NOMO-1 (cell line): Measurements from ENCODE around the gene CACNB2.
"Not testable (repeated sequence)": the region's sequence is repeated elsewhere in the genome, so short reads cannot be mapped to it uniquely, and the experiment has no call there.

Experiments used
- DNase-seq, 2 experiments: peaks; one replicate each; lab custom pipeline; 2025; ENCODE audit not compliant: unreplicated experiment in 2 of 2; lab: John Stamatoyannopoulos, UW

CACNB2 gene

DNA sequence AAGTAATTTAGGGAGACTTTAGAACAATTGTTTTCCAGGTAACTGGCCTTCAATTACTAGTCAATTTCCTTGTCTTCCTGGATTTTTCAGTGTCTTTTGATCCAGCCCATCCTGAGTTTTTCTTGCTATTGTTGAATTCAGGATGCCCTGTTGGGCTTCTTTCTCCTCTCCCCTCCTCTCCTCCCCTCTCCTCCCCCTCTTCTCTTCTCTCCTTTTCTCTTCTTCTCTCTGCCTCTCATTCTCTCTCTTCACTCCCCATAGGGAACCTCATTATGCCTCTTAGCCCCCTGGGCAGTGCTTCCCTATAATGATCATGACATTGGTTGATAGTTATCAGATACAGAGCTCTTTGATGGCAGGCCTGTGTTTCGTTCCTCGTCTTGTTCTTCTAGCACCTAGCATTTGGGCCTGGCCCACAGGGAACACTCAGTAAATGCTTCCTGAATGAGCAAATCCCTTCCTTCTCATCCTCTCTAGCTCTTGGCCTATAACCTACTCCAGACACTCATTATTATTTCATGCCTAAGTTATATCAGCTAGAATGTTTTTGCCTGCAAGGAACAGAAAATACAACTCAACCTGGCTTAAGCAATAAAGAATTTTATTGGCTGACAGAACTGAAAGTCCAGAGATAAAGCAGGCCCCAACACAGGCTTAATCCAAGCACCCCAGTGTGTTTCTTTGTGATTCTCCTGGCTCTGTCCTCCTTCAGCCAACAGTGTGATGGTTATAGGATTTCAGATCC is 56.8 kb downstream of the CACNB2 start:
- no peak for DNase-seq

DNA sequence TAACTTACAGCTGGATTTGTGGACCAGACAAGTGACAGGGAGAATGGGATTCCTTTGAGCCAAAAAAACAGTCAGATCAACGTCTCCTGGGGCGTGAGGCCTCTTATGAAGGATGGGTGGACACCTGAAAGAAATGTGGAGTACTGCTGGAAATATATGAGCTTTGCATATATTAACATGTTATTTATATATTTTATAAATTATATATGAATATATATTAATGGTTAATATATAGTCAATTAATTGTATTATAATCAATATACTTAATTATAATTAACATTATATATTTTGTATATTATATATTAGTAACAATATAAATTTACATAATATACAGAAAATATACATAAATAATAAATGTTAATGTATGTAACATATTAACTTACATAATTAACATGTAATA is 57.5 kb downstream of the CACNB2 start:
- no peak for DNase-seq

DNA sequence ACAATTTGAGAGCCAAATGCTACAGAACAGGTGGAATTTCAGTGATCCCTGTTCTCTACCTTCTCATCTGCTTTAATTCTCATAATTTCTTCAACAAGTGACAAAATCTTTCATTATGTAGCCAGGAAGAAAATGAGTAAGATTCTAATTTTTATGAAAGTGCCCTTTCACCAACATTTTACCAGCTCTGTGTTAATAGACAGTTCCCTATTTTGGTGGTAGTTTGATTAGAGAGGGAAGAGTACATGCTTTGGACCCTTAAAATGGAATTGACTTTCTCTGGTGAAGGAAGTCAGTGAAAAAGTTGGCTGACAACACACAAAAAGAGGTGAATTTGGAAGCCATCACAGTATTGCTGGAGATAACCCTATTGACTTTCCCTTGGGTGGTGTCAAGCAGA is 61.7 kb downstream of the CACNB2 start:
- DNase-seq = no peak

DNA sequence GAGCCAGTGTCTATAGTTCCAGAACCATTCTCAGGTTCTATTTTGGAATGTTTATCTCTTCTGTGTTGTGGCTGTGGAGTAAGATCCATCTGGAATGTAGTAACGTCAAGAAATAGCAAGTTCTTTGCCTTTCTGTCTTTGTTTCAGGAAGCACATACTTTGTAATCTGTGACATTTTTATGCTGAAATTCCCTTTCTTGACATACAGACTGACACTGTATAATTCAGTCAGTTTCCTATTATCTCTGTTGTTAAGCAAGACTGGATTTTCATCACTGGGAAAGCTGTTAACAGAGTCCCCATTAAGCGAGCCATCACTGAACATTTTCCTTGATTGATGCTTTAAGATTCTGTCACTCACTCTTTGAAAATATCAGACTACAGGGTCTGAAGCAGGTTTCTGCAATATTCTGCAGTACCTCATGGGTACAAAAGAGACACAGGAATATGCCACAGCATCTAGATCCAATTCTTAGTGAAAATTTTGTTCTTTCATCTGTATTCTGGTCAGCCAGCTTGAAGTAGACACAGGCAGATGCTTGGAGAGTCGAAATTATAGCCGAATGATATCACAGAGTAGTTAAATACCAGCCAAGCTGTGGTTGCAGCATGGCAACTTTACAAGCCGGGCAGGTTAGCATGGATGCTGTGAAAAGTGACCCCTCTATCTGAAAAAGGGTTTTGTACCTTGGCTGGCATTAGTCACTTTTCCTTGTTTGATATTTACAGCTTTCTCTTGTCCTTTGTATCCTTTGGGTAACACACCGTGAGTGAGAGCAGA is 62.6 kb downstream of the CACNB2 start:
- DNase-seq = no peak

- no peak for DNase-seq
Observed at GRCh38 chr10:18203471-18203870, 63.2 kb downstream of the CACNB2 start.

DNA sequence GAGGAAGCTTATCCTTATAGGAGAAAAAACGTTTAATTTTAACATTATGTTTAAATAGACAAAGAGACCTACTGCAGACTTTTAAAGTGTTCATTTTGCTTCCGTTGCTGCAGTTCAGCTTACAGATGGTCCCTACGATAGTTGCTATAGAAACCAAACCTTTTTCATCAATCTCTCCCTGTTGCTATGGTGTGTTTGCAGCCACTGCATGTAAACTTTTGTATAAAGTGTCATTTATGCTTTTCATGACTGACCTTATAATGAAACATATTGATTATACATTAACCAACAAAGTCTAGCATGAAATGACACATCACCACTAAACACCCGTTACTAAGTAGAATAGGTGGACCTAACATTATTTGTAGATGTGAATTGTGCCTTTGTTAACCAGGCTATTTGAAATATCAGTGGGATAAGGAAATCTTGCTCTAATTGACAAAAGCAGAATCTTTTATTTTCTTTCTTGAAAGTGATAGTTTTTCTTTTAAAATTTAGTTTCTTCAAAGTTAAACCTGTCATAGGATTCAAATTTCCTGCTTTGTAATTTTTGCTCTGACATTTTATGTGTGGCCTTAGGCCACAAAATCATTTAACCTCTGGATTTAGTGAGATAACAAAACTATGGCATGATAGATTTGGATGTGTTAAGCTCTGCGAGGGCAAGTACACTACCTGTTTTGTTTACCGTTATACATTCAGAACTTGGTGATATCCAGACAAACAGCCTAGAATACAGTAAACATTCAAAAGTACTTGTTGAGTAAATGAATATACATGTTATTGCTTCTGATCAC is 64.0 kb downstream of the CACNB2 start:
- DNase-seq = no peak

DNA sequence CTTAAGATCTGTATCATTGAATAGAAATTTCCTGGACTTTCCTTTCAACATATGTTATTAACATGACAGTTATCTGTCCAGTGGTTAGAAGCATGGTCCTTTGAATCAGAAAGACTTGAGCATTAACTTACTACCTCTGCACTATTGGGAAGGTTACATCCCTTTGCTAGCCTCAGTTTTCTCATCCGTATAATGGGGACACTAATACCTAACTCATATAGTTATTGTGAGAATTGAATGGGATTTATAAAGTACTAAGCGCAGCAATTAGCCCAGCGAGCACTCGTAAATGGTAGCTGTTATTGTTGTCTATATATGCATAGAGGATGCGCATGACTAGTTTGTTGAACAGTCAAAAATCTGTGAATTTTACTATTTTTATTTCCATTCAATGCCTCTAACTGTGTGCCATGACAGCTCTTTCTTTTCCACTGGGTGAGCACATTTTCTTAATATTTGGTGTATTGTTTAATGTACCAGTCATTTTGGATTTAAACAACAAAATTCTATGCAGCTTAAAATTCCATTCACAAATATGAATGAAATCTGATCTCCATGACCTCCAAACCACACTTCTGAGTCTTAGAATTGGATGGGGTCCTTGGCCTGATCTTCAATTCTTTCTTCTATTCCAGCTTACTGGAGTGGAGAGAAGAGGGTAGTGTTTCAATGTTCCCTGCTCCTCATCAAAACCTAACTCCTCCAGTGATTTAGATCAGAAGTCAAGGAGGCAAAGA is 65.0 kb downstream of the CACNB2 start:
- DNase-seq = no peak

- not testable (repeated sequence) for DNase-seq
Observed at GRCh38 chr10:18208186-18208585, 68.0 kb downstream of the CACNB2 start.

GRCh38 chr10:18209241-18209640 is 69.0 kb downstream of the CACNB2 start:
- DNase-seq = no peak

DNA sequence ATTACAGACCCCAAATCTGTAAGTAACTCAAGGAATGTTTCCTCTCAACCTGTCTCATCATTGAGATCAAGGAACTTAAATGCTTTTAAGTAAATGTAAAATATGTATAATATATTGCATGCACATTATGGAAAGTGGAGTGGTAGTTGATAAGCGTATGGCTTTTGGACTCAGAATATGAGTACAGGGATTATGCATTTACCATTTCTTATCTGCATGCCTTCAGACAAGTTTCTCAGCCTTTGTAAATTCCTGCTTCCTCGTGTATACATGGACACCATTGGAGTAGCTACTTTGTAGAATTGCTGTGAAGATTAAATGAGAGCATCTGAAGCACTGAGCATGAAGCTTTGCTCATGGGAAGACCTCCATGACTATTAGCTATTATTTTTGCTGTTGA is 70.5 kb downstream of the CACNB2 start:
- DNase-seq = no peak

GRCh38 chr10:18211862-18212261 is 71.6 kb downstream of the CACNB2 start:
- DNase-seq = no peak

- no peak for DNase-seq
Observed at GRCh38 chr10:18213271-18213670, 73.0 kb downstream of the CACNB2 start.

DNA sequence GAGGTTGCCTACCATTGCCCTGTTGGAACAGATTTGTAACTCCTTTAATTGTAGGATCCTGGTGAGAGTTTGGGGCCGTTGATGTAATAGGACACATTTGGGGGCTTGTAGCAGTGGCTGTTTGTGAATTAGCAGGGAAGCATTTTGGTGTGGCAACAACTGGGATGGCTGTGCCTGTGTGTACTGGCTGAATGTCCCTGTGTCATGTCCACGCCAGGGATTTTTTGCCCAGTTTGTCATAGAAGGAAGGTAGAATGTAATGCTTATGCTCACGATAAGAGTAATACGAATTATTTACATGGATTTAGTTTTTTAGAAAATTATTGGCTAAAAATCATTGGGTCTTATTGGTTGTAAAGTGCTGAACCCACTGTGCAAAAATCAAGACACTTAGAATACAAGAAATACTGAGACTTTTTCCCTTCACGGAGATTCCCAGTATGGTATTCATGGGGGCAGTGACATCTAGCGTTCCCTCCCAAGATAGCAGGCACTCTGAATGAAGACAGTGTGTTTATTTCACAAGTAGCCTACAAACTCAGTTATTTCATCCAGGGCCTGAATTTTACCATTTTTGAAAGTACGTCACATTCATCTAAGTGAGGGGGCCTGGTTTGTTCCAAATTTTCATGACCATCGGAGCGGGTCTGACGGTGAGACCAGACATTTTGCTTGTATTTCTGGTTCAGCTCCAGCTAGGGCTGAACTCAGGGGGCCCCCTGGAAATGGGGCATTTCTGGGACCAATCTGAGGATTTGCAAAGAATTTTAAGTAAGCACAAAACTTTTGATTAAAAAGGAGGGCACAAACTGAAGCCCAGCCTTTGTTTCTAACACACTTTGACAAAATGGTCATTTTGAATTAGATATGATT is 74.7 kb downstream of the CACNB2 start:
- DNase-seq = peak in 1 of 2 experiments; percentile 33

DNA sequence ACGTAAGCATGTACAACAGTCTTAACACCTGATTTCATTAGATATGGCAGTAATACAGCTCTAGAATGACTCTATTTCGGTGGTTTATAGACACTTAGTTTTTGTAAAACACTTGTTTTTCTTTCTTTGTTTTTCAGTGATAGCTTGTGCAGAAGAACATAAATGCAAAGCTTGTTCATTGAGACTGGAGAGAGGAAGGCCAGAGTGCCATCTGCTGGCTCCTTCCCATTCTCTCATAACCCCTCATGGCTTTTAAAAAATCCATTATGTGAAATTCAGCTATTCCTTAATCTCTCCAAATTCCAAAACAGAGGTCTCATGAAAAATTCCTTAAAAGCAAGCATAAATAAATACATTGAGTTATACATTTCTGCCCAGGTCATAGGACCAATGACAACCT is 76.3 kb downstream of the CACNB2 start:
- peak in 1 of 2 experiments; percentile 23 for DNase-seq

DNA sequence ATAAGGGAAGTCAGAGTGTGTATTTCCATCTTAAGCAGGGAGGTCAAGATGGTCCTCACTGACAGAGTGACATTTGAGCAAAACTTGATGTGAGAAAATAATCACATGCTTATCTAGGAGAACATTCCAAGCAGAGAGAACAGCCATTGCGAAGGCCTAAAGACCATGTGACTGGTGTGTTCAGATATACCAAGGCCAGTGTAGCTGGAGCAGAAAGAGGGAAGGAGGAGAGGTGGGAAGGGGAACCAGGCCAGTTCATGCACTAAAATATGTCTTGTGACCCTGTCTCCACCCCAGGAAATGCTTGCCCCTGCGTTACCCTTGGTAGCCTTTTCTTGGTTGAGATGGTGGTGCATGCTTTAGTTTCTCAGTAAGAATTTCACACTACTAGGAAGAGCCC is 77.4 kb downstream of the CACNB2 start:
- DNase-seq = no peak

- DNase-seq = no peak
Observed at GRCh38 chr10:18219146-18219545, 78.9 kb downstream of the CACNB2 start.

DNA sequence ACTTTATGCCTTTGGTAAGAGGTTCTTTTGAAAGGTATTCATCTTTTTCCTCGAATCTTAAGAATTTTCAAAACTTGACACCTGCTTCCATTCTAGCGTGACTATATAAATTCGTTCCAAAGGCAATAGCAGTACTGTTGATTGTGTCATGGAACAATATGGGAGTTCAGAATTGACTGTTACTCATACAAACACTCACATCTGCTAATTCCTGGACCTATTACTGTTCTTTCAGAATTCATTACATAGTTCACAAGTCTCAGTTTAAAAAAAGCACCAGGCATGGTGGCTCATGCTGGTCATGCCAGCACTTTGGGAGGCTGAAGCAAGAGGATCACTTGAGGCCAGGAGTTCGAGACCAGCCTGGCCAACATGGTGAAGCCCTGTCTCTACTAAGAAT is 80.9 kb downstream of the CACNB2 start:
- no peak for DNase-seq

GRCh38 chr10:18221882-18222281 is 81.7 kb downstream of the CACNB2 start:
- DNase-seq = no peak

DNA sequence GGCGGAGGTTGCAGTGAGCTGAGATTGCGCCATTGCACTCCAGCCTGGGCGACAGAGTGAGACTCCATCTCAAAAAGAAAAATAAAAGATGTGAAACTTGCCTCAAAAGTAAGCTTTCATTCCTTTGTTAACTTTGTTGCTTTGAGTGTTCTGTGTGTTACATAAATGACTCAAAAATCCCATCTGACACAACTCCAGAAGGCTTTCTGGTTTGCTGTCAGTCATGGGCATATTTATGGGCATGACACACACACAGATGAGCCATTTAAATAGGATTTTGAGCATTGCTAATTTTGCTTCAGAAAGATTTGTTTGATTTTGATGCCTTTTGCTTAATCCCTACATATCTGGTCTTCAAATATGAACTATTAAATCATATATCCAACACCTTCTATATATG is 82.6 kb downstream of the CACNB2 start:
- DNase-seq = no peak

GRCh38 chr10:18223898-18224297 is 83.7 kb downstream of the CACNB2 start:
- DNase-seq = no peak
